Retina (tissue), 1 donor: ENCODE measurements around the gene POU2AF1.
"Not testable (repeated sequence)": the region's sequence is repeated elsewhere in the genome, so short reads cannot be mapped to it uniquely, and the experiment has no call there.

Experiments
- DNase-seq: peaks from one replicate; pipeline ENCODE4 v3.0.0-alpha.2; 2016

Gene POU2AF1

DNA sequence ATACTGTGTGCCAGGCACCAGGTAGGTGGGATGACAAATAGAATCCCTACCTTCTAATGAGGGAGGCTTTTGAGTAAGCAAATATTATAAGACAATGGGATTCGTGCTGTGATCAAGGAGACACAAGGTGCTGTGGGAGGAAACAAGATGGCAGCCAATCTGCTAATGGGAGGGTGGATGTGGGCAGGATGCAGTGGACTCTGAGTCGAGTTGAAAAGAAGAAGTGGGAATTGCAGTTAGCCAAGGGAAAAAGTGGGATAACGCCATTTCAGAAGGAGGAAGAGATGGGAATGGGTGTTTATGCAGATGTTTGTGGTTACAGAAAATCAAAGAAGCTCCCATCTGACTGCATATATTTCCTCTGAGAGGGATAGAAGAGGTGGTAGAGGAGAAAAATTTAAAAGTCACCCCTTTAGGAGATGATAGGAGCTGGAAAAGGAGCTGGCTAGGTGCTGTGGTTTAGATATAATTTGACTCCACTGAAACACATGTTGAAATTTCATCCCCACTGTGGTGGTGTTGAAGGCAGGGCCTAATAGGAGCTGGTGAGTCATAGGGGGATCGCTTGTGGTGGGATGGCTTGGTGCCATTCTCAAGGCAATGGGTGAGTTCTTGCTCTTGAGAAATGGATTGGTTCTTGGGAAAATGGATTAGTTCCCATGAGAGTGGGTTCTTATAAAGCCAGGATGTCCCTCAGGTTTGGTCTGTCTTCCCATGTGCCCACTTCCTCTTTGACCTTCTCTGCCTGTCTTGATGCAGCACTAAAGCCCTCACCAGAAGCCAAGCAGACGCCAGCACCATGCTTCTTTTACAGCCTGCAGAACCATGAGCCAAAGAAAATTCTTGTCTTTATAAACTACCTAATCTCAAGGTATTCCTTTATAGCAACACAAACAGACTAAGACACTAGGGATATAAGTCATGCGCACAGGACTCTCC lies 30.0 kb upstream of the POU2AF1 start:
- DNase-seq = no peak

GRCh38 chr11:111407652-111408051 lies 28.6 kb upstream of the POU2AF1 start:
- DNase-seq = no peak

DNA sequence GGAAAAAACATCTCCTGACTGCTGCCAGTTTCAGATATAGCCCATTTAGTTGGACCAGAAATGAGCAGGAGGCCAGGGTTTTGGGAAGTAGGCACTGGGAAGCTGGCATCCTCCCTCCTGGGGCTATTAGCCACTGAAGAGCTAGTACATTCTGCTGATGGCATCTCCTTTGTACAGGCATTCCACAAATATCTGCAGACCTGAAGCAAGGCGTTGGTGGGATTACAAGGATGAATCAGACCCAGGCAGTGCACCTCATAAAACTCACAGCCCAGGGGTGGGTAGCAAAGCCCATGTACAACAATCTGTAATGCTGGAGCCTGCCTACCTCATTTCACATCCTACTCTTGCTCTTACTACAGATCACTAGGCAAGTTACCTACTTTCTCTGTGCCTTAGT lies 27.5 kb upstream of the POU2AF1 start:
- peak; percentile 15 for DNase-seq

GRCh38 chr11:111406091-111406490 lies 27.0 kb upstream of the POU2AF1 start:
- DNase-seq = peak; percentile 28

GRCh38 chr11:111405551-111405950 lies 26.5 kb upstream of the POU2AF1 start:
- no peak for DNase-seq

DNA sequence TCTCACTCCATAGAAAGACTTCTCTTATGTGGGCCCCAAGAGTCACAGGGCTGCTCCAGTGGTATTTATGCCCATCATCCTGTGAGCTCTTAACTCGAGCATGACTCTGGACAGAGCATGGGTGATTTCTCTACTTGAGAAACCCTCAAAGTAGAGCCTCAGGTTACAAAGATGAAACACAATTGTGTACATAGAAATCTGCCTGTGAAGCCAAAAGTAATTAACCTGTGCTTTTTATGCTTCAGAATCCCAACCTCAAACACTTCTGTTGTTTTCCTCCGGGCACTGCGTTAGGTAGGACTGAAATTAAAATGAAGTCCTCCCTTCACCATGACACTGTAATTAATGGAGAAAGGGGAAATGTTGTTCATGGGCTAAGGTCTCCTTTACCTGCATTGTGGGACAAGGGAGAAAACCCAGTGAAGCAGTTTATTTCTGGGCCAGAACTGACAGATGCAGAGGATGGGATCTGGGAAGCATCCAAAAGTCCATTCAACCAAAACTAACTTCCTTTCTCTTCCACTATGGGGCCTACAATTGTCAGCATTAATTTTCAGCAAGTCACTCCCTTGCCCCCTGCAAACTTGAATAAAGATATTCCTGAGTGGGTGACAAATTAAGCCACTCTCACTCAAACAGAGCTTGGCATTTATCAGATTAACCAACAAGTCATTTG lies 24.1 kb upstream of the POU2AF1 start:
- no peak for DNase-seq

DNA sequence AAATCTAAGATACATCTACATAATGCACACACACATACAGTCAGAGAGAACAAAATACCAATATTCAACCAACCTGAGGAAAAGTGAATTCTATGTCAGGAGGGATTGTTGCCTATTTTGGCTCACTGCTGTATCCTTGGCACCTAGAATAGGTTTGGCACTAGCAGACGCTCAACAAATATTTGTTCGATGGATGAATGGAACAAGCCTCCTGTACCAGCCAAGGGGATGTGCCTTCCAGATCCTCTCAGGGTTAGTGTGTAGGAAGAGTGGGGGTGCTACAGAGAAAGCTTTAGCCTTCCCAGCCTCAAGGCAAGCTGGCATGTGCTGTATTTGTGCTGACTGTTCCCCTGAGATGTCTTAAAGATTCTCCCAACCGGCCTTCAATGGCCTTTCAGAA lies 23.3 kb upstream of the POU2AF1 start:
- no peak for DNase-seq

- not testable (repeated sequence) for DNase-seq
These were observed 22.9 kb upstream of the POU2AF1 start for GRCh38 chr11:111401957-111402356.

DNA sequence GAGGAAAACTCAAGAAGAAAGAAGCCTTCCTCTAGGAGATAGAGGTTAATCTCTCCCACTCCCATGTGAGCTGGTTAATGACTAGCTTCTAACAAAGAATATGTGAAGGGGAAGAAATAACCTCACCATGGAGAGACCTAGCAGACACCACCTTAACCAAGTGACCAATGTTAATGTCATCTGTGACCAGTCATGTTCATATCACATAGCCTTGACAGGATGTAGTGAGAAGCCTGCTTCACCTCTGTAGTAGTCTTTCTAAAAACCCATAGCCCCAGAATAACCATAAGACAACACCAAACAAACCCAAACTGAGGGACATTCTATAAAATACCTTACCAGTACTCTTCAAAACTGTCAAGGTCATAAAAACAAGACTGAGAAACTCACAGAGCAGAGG lies 21.5 kb upstream of the POU2AF1 start:
- DNase-seq = no peak

DNA sequence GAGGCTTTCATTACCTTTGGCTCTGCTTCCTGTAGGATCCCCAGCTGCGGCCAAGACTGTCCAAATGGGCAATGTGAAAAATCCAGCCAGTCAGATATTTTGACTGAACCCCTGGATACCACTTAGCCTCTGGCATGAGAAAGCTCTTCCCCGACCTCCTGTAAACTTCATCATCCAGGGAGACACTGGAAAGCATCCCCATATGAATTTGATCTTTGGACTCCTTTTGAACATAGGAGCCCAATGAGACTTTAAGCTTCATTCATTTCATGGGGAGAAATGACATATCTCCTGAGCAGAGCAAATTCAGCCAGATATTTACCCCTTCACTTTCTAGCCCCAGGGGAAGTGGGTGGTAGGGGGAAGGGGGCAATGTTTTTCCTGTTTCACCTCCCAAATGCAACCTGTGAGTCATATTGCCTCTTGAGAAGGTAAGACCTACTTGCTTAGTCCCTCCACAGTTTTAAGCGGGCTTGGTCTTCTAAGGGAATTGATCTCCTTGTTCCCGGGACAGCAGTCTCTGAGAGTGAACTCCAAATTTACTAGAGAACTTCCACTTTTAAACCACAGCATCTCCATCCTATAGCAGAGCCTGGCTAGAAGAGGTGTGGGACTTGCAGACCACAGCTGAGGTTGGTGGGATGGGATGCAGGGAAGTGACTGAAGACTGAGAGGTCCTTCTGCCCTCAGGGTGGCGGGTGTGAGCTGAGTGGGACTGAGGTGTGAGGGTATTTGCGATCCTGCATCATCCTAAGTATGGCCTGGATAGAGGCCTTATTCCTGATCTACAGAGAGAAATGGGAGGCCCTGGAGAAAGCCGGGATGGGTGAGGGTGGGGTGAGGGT lies 20.3 kb upstream of the POU2AF1 start:
- DNase-seq = no peak

DNA sequence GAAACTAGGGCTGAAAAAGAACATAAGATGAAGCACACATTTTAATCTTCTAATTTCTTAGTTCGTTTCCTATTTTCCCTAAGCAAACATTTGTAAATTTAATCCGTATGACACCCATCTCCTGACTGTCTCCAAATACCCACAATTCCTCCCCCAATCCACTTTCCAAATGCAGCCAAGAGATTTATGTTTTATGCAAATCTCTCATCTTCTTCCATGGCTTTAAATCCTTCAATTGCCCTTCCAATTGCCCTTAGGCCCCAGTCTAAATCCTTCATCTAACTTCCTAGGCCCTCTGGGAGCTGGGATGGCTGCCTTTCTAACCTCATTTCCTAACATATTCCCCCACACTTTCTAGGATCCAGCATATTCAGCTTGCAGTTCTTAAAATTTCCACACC lies 18.0 kb upstream of the POU2AF1 start:
- DNase-seq = no peak

GRCh38 chr11:111395749-111396148 lies 16.7 kb upstream of the POU2AF1 start:
- no peak for DNase-seq

- DNase-seq = no peak
These were observed 16.0 kb upstream of the POU2AF1 start for GRCh38 chr11:111395081-111395480.

GRCh38 chr11:111394147-111394546 lies 15.1 kb upstream of the POU2AF1 start:
- DNase-seq = not testable (repeated sequence)

GRCh38 chr11:111393585-111393984 lies 14.5 kb upstream of the POU2AF1 start:
- DNase-seq = no peak

GRCh38 chr11:111393096-111393495 lies 14.0 kb upstream of the POU2AF1 start:
- no peak for DNase-seq

DNA sequence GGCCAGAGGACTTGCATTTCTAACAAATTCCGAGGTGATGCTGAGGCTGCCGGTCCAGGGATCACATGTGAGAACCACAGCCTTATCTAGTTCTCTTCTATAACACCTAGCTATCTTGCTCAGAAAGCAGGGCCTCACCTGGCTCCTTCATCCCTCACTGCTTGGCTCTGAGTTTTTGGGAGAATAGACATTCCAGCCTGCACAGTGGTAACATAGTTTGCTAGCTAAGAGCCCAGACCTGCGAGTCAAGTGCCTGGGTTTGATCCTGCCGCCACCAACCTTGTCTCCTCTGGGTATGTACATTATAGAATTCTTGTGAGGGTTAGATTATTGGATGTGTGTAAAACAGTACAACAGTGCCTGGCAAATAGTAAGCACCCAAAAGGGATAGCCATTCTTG lies 13.5 kb upstream of the POU2AF1 start:
- DNase-seq = no peak

DNA sequence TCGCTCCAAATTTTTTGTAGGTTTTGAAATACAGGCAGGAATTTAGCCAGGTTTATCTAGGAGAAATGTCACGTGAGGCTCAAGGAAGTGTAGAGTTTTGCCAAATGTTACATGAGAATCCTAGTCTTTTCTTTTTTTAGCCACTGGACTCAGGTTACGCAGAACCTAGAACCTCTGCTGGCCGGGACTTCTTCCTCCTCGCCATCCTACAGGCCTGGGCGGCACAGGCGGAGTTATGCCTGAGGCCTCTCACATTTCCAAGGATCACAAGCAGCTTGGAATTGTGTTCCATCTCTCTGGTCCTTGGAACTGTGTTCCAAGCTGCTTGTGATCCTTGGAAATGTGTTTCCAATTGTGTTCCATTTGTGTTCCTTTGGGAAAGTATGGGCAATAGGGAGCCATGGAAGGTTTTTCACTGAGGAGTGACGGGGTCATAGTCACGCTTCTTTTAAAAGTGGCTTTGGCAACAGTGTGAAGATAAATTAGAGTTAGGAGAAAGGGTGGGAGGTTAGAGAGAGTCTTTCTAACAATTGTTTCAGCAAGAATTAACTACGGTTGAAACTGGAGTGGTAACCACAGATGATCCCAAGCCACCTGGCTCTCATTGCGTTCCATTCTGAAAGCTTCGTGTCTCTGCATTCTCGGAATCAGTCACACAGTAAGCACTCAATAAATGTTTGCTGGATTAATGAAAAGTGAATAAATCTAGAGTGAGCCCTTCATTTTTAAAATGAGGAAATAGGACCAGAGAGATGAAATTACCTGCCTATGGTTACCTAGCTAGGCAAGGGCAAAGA lies 12.5 kb upstream of the POU2AF1 start:
- DNase-seq = no peak

DNA sequence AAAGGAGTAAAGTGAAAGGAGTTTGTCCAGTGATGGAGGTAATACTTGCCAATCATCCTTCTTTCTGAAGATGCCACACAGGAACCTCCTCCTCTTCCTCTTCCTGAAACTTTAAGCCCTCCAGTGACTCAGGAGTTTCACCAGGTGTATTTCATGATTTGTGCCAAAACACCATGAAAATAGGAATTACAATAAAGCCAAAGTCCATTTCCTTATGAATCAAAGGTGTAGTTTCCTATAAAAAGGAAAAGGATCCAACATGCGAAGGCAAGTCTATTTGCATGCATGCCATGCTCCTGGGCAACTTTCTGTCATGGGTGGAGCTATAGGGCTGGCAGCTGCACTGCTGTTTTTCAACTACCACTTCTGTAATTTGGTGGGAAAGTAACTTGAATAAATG lies 9.8 kb upstream of the POU2AF1 start:
- no peak for DNase-seq

GRCh38 chr11:111388420-111388819 lies 9.3 kb upstream of the POU2AF1 start:
- DNase-seq = no peak

GRCh38 chr11:111387363-111387762 lies 8.3 kb upstream of the POU2AF1 start:
- DNase-seq = no peak

DNA sequence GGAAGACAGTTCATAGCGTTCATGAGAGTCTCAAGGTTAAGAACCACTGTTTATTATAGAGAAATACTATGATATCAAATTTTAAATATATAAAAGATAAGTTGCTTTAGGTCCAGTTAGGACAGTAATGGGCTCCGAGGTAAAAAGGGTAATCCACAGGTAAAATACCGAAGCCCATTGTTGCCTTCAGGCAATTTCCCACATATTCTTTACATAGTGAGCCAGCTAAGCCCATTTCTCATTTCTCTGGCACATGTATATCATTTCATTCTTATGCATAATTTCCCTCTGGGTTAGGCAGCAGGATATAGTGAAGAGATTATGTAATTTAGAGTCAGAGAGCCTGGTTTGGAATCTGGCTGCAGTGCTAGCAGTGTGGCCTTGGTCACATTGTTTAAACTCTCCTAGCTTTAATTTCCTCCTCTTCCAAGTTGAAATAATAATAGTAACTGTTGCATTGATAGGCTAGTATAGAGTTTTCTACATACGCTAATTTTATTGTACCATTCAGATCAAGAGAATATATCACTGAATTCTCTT lies 7.6 kb upstream of the POU2AF1 start:
- no peak for DNase-seq
